ENCODE data around the gene RTP3. TPM values are rescaled to one million over a fixed set of nuclear protein-coding genes. Genes with fewer than 3 reads are reported as not detected.

The RTP3 gene
- polyA plus RNA-seq, 1 donor from 2014 or later: not detected

- Histone ChIP-seq H3K27me3 (ENCODE audit: insufficient read depth, low read depth, low read length) (no peaks in the 10 kb centered on the region), H2AFZ (ENCODE audit: low read depth, low read length) (no peak overlapping the region), H3K4me2 (ENCODE audit: low read length) (no peak overlapping the region), H3K79me2 (replicated peaks; ENCODE audit: insufficient read depth, low read length) (no peaks in the 10 kb centered on the region), H3K9ac (ENCODE audit: low read length) (no peak overlapping the region), H3K4me3 (ENCODE audit: low read length) (no peak overlapping the region), H4K20me1 (ENCODE audit: insufficient read depth) (no peaks in the 10 kb centered on the region), H3K27ac (ENCODE audit: low read length) (no peak overlapping the region), H3K36me3 (ENCODE audit: insufficient read depth, low read length) (no peaks in the 10 kb centered on the region), H3K9me3 (ENCODE audit: low read length) (no peaks in the 10 kb centered on the region), H3K9me2 (ENCODE audit: insufficient read depth, low read length) (no peaks in the 10 kb centered on the region), H3F3A (ENCODE audit: insufficient read depth, low read length, poor library complexity, severe bottlenecking) (no peaks in the 10 kb centered on the region)
- TF ChIP-seq EZH2 (IDR thresholded peaks at IDR 0.05; ENCODE audit: borderline replicate concordance, insufficient read depth, low read length, poor library complexity, severe bottlenecking) (no peak), POLR2AphosphoS5 (IDR thresholded peaks at IDR 0.05) (no peak), REST (IDR thresholded peaks at IDR 0.05; ENCODE audit: borderline replicate concordance) (no peak), SMC3 (conservative IDR thresholded peaks at IDR 0.05; ENCODE audit: poor library complexity) (no peak), RAD21 (conservative IDR thresholded peaks at IDR 0.05) (no peak), EP300 (conservative IDR thresholded peaks at IDR 0.05; ENCODE audit: poor library complexity, severe bottlenecking) (no peak), MXI1 (conservative IDR thresholded peaks at IDR 0.05; ENCODE audit: poor library complexity, severe bottlenecking) (no peak), TAF1 (IDR thresholded peaks at IDR 0.05; ENCODE audit: low read depth) (no peak)
- TF ChIP-seq, protein P1, sequence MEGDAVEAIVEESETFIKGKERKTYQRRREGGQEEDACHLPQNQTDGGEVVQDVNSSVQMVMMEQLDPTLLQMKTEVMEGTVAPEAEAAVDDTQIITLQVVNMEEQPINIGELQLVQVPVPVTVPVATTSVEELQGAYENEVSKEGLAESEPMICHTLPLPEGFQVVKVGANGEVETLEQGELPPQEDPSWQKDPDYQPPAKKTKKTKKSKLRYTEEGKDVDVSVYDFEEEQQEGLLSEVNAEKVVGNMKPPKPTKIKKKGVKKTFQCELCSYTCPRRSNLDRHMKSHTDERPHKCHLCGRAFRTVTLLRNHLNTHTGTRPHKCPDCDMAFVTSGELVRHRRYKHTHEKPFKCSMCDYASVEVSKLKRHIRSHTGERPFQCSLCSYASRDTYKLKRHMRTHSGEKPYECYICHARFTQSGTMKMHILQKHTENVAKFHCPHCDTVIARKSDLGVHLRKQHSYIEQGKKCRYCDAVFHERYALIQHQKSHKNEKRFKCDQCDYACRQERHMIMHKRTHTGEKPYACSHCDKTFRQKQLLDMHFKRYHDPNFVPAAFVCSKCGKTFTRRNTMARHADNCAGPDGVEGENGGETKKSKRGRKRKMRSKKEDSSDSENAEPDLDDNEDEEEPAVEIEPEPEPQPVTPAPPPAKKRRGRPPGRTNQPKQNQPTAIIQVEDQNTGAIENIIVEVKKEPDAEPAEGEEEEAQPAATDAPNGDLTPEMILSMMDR (IDR thresholded peaks at IDR 0.05; ENCODE audit: poor library complexity, severe bottlenecking): no peak
These were observed 43.6 kb upstream of the RTP3 start for GRCh38 chr3:46454209-46454595.

GRCh38 chr3:46454606-46455005 lies 43.2 kb upstream of the RTP3 start:
- H2AFZ ChIP-seq (ENCODE audit: low read depth, low read length): no peak overlapping the region
- H4K20me1 ChIP-seq (ENCODE audit: insufficient read depth): no peaks in the 10 kb centered on the region
- H3K27me3 ChIP-seq (ENCODE audit: insufficient read depth, low read depth, low read length): no peaks in the 10 kb centered on the region
- no peak overlapping the region for H3K27ac ChIP-seq (ENCODE audit: low read length)
- no peak overlapping the region for H3K4me2 ChIP-seq (ENCODE audit: low read length)
- H3K79me2 ChIP-seq (replicated peaks; ENCODE audit: insufficient read depth, low read length): no peaks in the 10 kb centered on the region
- H3K9ac ChIP-seq (ENCODE audit: low read length): no peak overlapping the region
- TF ChIP-seq SMC3 (conservative IDR thresholded peaks at IDR 0.05; ENCODE audit: poor library complexity) (no peak), TAF1 (IDR thresholded peaks at IDR 0.05; ENCODE audit: low read depth) (no peak), REST (IDR thresholded peaks at IDR 0.05; ENCODE audit: borderline replicate concordance) (no peak), EZH2 (IDR thresholded peaks at IDR 0.05; ENCODE audit: borderline replicate concordance, insufficient read depth, low read length, poor library complexity, severe bottlenecking) (no peak), RAD21 (conservative IDR thresholded peaks at IDR 0.05) (no peak), EP300 (conservative IDR thresholded peaks at IDR 0.05; ENCODE audit: poor library complexity, severe bottlenecking) (no peak), MXI1 (conservative IDR thresholded peaks at IDR 0.05; ENCODE audit: poor library complexity, severe bottlenecking) (no peak), POLR2AphosphoS5 (IDR thresholded peaks at IDR 0.05) (no peak)
- TF ChIP-seq, protein P1 (IDR thresholded peaks at IDR 0.05; ENCODE audit: poor library complexity, severe bottlenecking): no peak
- H3K36me3 ChIP-seq (ENCODE audit: insufficient read depth, low read length): no peaks in the 10 kb centered on the region
- no peaks in the 10 kb centered on the region for H3K9me2 ChIP-seq (ENCODE audit: insufficient read depth, low read length)
- no peaks in the 10 kb centered on the region for H3F3A ChIP-seq (ENCODE audit: insufficient read depth, low read length, poor library complexity, severe bottlenecking)
- no peak overlapping the region for H3K4me3 ChIP-seq (ENCODE audit: low read length)
- H3K9me3 ChIP-seq (ENCODE audit: low read length): no peaks in the 10 kb centered on the region

Data from neural cell (in vitro differentiated cells).